Right renal pelvis (tissue), 4 donors: ENCODE measurements around the gene SCGB3A1. TPM values are rescaled to one million over a fixed set of nuclear protein-coding genes. Genes with fewer than 3 reads are reported as not detected.

Experiments used
- DNase-seq, 4 donors: peaks; one replicate each; pipeline ENCODE4 v3.0.0-alpha.2; 2013; ENCODE audit warnings: low read depth in 4 of 4, low spot score in 3 of 4, missing footprints in 1 of 4
- polyA plus RNA-seq, 4 donors: library from polyadenylated mRNA; unstranded; fragments of 120-200 nt; gene quantifications; one replicate each; pipeline ENCODE4 v1.2.1, GENCODE V29; 2013; ENCODE audit not compliant: insufficient read length in 4 of 4

Gene SCGB3A1
- polyA plus RNA-seq, 4 donors: 1.3 to 2.4 (median 1.6) TPM

DNA sequence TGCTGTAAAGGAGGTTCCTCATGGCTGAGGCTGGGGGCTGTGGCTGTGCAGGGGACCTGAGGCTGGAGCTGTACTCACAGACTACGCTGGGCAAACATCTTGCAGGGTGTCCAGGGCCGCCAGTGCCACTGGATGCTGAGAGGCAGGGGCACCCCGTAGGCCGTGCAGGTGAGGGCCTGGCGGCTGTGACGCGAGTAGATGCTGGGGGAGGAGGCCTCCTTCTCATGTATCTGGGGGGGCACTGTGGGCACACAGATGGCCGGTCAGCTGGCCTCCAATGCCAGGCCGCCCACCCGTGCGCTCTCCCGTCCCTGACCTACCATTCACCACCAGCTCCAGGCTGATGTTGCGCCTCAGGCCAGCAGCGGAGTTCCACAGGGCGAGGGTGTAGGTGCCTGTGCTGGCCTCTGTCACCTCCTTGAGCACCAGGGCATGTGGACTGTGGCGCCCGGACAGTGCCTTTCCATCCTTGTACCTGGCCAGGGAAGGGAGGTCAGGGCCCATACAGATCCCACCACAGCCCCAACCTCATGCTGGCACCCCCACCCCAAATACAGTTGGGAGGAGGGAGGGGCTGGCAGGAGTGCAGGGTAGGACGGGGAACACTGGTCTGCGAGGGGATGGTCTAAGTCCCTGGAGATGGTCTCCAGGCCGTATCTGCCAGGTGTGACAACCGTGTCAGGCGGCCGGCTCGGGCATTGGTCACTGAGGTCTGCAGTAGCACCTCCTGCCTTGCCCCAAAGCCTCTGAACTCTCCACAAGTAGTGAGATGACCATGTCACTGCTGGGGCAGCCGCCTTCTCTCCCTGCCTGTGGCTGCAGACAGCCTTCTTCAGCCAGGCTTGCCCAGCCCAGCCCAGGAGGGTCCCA lies 34.7 kb upstream of the SCGB3A1 start:
- no peak for DNase-seq

DNA sequence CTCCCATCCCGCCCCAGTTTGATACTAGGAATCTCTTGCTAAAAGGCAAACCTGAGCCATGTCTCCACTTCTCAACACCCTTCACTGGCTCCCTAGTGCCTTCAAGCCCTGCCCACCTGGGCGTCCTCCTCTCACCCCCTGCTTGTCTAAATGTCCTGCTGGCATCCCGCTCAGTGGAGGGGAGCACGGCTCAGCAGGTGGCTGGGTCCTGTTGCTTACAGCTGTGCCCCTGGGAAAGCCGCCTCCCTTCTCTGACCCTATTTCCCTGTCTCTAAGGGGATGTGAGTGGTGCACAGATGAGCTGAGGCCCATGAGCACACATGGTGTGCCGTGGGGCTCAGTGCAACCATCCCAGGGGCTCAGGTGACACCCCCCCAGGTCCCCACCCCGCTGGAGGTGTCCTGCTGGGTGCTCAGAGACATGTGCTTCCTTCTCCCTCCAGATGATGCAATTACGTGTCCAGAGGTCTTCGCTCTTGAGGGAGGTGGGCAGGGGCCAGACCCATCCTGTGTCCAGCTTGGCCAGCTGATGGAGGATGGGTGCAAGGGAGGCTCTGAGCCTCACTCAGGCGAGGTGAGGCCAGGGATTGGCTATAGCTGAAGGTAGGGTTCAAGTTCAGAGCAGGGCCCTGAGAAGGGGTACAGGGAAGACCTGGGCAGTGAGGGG lies 34.0 kb upstream of the SCGB3A1 start:
- DNase-seq: no peak

GRCh38 chr5:180624587-180624986 lies 33.3 kb upstream of the SCGB3A1 start:
- no peak for DNase-seq

DNA sequence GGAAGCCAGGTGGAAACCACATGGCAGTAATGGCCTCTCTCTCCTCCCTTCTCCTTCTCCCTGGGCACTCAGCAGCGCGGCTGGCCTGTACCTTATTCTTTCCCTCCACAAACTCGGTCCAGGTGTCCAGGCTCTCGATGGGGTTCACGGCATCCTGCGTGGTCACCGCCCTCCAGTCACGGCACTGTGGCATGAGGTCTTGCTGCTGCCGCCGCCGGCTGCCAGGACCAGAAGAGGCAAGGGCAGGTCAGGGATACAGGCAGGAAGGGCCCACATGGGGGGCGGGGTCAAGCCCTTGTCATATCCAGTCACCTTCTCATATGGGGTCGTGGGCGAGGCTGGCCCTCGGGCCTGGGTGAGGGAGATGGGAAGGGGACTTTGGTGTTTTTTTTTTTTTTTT lies 32.5 kb upstream of the SCGB3A1 start:
- no peak for DNase-seq

DNA sequence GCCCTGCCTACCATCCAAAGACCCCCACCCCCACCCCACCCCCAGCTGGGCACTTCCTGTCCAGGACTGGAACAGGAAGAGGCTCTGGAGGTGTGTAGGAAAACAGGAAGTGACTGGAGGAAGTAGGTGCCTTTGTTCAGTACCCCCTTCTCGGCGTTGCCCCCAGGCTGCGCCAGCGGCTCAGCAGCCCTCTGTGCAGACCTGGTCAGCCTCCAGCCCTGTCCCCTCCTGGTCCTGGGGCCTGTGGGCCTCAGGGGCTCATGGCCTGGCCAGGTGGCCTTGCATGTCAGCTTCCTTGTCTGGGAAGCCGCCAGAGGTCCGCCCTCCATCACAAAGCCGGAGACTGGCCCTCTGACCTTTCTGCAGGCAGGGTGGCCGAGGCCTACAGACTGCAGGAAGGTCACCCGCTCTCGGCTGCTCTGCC lies 32.1 kb upstream of the SCGB3A1 start:
- no peak for DNase-seq

GRCh38 chr5:180622910-180623309 lies 31.6 kb upstream of the SCGB3A1 start:
- DNase-seq: no peak

GRCh38 chr5:180621311-180621710 lies 30.0 kb upstream of the SCGB3A1 start:
- DNase-seq: no peak

DNA sequence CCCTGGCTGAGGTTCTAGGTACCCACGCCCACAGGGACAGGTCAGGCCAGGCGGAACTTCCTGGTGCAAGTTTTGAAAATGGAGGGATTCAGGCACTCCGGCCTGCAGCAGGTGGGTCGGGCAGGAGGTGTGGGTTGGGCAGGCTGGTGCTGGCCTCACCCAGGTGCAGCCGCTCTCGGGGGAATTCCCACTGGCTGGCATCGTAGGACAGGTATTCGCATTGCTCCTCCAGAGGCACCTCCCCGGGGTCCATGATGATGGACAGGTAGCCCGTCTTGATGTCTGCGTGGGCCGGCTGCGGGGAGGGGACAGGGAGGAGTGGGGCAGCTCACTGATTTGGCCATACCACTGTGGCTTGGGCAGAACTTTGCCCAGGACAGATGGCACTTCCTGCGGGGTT lies 28.7 kb upstream of the SCGB3A1 start:
- DNase-seq: no peak

DNA sequence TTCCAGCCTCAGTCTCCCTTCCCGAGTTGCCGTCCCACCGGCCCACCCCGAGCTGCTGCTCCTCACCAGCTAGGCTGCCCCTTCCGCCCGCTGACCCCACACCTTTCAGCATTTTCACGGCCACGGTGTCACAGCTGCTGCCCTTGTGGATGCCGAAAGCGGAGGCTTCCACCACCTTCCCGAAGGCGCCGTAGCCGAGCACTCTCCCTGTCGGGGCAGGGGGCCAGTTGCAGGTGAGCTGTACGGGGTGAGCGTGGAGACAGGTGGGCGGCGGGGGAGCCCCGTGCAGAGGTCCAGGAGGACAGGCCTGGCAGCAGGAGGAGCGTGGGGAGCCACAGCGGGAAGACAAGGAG lies 28.2 kb upstream of the SCGB3A1 start:
- no peak for DNase-seq

GRCh38 chr5:180618829-180619562 lies 27.7 kb upstream of the SCGB3A1 start:
- peak in 2 of 4 donors; percentile 32 to 36 for DNase-seq

- no peak for DNase-seq
Observed at GRCh38 chr5:180618487-180618828, 27.2 kb upstream of the SCGB3A1 start.

DNA sequence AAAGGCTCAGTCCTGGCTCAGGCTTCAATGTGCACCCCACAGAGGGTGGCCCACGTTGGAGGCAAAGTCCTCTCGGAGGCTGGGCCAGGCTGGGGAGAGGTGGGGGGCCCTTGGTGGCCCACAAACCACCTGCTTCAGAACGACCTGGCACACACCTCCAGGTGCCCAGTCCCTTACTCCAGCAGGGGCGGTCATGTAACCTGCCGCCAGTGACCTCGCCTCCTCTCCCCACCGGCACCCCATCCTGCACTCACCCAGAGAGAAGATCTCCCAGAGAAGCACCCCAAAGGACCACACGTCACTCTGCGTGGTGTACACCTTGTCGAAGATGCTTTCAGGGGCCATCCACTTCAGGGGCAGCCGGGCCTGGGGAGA lies 22.5 kb upstream of the SCGB3A1 start:
- DNase-seq: no peak

DNA sequence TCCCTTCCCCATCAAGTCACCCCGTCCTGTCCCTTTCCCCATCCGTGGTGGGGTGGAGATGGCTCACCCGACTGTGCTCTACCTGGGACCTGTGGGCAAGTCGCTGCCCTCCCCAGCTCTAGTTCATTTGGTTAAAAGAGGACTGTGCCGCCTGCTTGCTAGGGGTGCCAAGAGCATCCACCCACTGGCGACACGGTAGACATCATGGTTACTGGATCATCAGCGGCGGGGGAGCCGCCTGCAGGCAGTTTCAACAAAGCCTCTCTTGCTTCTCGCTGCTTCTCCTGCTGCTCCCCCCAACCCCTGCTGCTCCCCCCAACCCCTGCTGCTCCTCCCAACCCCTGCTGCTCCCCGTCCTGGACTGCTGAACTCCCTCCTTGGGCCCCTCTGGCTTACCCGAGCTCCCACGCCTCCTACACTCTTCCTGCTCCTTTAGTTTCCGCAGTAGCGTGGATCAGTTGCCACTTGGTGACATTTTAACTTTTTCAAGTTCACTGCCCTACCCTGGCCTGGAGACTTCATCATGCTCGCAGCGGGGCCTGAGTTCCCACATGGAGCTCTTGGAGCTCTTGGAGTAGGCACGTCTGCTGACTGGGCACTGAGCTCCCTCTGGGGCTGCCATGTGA lies 22.0 kb upstream of the SCGB3A1 start:
- DNase-seq: peak in 1 of 4 donors; percentile 49

- no peak for DNase-seq
Observed at GRCh38 chr5:180612683-180613082, 21.4 kb upstream of the SCGB3A1 start.

DNA sequence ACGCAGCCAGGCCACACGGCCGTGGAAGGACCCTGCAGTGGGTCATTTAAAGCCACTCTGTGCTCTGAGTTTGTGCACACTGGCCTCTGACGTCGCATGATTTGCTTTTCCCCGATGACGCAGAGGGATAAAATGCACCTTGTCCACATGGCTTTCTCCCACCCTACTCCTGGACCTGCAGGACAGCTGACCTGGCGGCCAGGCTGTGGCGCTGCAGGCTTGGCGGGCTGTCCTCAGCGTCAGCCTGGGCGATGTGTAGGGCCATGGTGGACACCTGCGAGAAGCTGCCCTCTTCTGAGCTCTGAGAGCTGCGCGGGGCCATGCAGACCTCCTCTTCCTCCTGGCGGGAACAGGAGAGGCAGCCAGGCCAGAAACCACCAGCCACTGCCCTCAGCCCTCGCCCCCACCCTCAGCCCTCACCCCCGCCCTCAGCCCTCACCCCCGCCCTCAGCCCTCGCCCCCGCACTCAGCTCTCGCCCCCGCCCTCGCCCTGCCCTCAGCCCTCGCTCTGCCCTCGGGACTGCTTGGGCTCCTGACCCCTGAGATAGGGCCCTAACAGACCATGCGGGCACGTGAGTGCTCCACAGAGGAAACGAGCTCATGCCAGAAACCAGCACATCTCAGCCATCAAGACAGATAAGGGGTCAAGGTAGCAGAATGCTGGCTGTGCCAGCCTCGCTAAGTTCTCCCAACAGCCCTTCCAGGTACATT lies 20.0 kb upstream of the SCGB3A1 start:
- DNase-seq: no peak

DNA sequence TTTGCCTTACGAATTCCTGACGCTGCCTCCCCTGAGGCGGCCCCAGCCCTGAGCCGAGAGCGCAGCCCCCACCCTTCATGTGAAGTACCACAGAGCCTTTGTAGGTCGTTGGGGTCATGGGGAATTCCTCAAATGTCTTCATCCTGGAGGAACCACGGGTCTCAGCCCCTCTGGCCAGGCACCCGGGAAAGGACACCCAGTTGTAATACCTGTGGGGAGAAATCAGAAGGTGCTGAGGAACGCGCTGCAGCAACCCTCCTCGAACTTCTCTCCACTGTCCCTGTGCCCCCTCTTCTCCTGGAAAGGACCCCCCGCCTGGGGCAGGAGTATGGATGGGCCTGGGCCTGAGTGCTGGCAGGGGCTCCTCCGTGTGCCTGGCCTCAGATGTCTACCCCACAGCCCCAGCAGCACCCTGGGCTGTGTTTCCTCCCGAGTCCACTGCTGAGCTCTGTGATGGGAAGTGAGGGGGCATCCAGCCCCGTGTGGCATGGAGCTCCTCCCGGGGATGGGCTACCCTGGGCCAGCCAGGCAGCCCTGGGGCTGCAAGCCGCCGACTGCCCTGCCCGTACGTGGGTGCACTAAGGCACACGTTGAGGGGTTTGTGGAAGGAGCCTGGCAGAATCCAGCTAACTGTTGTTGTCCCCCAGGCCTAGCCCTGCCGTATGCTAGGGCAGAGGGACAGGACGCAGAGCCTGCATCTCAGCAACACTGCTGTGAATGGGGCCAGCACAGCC lies 18.7 kb upstream of the SCGB3A1 start:
- no peak for DNase-seq

DNA sequence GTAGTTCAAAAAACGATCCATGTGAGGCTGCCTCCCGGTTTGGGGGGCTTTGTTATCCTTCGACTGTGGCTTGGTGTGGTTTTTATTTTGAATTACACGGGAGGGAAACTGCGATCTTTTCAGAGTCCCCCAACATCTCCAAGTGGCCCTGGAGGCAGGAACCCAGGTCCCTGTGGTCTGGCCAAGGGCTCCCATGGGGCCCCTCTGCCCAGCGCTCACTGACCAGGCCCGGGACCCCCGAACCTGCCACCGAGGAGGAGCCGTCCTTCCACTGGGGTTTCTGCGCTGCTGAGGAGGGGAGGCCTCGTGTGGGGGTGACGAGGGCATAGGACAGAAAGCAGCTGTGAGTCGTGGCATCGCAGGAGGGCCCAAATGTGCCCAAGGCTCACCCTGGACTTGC lies 18.1 kb upstream of the SCGB3A1 start:
- DNase-seq: no peak

DNA sequence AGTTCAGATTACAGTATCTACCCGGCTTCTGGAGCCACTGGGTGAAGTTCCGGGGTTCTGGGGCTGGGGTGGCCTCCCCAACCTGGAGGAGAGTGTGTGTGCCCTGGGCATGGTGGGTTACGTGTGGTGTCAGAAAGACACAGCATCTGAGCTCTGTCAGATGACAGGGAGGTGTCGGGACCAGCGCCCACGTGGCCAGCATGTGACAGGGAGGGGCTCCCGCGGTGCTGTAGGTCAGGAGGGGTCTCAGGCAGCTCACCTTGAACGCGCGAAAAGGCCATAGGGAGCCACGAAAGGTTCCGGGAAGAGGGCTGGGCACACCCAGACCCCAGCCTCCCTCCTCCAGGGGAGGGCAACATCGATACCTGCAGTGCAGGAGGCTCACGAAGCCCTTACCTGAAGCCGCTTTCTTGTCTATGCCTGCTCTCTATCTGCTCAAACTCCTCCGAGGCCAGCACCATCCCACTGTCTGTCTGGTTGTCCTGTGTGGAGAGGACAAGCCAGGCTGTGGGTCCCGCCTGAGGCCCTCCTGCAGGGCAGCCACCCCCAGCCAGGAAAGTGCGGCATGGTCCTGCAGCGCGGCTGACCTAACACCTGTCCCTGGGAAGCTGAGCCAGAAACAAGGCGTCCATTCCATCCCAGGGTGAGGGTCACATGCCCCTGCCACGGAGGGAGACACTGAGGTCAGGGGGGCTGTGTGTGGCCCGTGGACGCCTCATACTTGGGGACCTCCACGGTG lies 17.4 kb upstream of the SCGB3A1 start:
- DNase-seq: no peak

- no peak for DNase-seq
Observed at GRCh38 chr5:180607861-180608571, 16.7 kb upstream of the SCGB3A1 start.
